GM19023 (cell line): ENCODE data around the gene MAPKAPK3.

Source experiments
- ATAC-seq: cut with Tn5 transposase; IDR thresholded peaks from one replicate; pipeline ENCODE4 v1.9.1; 2021; ENCODE audit warnings: mild to moderate bottlenecking, moderate library complexity; ENCODE audit not compliant: unreplicated experiment

The MAPKAPK3 gene

DNA sequence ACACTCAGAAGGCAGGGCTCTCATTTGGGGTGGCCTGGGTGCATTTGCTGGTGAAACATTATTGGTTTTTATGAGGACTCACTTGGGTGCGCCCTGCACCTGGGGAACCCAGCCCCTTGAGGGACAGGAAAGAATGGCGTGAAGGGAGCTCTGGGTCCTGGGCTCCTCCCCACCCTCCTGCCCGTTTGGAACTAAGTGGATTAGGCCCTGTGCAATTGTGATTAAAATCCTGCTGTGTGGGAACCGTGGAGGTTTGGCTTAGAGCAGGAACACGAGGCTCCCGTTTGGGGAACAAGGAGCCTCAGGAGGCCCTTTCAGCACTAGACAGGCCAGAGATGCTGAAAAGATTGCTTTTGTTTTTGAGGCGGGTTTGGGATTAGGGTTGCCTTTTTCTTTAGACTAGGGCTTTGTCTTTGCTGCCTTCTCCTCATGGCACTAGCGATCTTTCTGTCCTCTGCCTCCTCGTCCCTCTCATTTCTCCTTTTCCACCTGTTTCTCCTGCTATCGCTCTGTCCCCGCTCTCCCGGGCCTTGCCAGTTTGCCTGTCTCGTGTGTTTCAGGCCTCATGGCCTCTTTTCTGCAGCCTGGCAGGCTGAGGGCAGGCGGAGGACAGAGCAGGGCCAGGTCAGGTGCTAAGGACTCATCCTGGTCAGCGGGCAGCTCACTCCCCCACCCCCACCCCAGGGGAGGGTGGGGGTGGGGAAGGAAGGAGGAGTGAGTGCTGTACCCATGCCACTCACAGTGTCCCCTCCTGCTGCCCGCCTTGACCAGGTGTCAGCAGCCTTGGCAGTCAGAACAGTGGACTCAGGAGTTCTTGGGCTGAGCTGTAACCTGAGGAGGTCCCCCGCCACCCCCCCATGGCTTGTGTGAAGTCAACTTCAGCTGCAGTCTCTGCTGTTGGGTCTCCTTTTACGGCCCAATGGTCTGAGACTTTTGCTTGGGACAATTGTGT lies 8.6 kb downstream of the MAPKAPK3 start:
- no peak for ATAC-seq

DNA sequence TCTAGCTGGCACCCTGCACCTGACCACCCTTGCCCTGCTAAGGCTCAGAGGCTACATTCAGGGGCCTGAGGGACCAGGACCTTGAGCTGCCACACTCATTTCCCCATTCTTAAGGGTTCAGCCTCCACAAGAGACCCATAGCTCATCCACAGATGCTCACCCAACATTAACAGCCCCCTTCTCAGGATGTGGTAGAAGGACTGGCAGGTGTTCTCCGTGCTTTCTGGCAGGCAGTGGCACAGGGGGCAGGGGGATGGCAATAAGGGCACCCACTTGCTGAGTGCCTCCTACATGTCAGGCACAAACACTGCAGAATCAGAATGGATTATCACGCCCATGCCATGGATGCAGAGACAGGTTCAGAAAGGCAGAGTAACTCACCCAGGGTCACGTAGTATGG lies 9.4 kb downstream of the MAPKAPK3 start:
- ATAC-seq = no peak

DNA sequence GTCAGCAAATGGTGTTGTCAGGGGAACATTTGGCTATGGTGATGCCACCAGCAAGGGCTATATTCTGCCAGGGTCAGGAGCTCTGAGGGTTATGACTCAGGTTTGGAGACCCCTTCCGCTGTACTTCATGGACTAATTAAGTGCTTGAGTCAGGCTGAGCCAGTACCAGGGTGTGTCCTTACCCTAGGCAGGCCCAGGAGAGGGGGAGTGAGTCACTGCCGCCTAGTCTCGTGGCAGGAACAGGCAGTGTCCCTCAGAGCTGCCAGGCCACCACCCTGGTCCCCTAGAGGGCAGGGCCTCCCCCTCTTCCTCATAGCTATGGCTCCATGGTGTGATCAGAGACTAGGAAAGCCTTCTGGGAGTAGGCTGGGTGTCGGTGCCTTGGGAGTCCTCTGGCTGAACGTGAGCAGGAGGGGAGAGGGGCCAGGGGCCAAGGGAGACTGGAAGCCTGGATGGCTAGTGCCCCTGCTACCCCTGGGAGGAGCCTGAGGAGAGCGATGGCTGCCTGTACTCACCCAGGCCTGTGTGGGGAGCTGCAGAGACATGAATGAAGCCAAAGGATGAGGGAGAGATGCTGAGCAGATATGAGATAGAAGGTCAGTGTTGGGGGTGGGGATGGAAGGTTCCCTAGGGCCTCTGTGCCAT lies 10.6 kb downstream of the MAPKAPK3 start:
- no peak for ATAC-seq

DNA sequence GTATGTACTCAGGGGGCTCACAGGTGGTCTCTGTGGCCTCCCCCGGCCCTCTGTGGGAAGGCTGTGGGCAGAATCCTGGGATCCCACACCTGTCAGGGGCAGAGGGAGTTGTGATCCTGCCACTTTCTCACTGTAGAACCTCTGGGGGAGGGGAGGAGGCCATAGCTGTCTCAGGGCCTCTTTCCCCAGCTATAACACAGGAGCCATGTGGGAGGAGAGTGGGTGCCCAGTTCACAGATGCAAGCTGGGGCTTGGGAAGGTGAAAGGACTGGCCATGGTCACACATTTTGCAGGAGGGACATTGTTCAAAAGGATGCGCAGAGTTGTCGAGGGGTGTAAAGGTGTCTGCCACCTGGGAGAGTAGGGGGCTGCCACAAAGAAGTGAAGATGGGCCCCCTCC lies 11.7 kb downstream of the MAPKAPK3 start:
- no peak for ATAC-seq

DNA sequence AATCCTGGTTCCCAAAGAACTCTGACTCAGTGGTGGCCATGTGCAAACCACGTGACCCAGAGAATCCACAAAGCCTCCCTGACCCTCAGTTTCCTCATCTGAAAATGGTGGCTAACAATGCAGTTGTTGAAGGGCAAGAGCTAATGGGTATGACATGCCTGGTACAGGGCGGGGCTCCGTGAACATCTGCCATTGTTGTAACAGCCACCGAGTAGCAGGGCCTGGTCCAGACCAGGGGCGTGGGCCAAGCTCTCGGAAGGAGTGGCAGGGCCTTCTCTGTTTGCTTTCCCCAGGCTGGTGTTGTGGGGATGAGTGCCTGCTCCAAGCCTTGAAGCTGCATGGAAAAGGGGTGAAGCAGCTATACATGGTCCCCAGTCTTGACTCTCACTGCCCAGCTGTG lies 13.4 kb downstream of the MAPKAPK3 start:
- no peak for ATAC-seq

DNA sequence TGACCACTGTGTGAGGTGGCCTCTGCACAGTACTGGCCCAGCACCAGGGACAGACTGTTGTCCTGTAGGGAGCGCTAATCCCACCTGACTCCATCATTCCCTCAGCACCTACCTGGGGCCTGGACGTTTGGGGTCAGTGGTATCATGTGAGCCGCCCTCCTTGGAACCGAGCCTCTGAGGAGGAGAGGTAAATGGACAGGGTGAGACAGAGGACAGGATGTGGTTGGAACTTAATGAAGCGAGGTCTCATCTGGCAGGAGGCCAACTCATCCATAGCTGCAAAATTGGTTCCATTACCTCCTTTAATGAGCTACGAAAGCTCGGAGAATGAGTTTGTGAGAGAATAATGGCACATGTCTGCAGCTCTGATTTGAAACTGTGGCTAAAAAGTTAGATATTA lies 13.9 kb downstream of the MAPKAPK3 start:
- ATAC-seq = no peak

DNA sequence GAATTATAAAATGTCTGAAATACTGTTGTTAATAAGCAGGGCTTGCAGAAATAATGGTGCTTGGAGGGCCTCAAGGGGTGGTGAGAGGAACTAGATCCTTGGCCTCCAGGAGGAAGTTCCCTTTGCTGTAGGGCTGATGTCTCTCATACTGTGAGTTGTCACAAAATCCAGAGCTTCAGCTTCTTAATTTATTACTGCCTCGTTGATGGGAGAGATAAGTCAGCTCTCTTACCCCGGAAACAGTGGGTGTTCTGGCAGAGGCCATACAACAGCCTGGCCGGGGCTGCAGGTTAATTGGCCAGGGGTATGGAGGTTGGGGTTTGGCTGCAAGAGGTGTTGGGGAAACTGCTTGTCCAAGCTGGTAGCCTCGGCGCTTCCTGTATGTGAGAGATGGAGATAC lies 15.5 kb downstream of the MAPKAPK3 start:
- ATAC-seq = no peak

DNA sequence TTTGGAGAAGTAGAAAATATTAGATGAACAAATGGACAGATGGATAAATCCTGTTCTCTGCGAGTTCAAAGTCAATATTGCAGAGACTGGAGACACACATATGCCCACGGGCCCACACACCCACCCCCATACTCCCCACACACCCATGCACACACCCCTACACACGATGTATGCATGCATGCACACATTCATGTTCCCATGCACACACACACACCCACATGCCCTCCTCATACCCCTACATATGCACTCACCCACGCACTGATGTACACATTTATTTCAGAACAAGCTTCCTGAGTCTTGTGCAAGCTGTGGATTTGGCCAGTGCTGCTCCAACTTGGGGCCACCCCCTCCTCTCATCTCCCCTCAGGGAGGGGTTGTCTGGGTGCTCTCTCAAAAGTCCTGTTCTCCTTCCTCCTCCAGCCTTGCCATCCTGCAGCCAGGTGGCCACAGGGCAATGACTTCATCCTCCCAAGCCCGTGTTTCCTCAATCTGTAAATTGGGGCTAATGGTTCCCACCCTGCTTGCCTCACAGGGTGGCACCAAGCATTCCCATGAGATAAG lies 16.4 kb downstream of the MAPKAPK3 start:
- no peak for ATAC-seq

DNA sequence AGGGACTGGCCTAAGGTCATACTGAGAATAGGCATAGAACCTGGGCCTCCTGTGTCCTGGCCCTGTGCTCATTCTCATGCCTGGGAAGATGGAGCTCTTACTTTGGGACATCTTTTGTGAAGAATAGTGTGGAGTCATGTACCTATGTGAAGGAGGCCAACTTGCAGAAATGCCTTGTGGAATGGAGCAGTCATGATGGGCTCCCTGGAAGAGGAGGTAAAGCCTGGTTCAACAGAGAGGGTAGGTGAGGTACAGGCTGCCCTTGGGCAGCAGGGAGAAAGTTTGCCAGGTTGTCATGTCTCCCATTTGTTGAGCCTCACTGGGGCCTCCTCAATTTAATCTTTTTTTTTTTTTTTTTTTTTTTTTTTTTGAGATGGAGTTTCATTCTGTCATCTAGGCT lies 18.1 kb downstream of the MAPKAPK3 start:
- ATAC-seq = no peak

DNA sequence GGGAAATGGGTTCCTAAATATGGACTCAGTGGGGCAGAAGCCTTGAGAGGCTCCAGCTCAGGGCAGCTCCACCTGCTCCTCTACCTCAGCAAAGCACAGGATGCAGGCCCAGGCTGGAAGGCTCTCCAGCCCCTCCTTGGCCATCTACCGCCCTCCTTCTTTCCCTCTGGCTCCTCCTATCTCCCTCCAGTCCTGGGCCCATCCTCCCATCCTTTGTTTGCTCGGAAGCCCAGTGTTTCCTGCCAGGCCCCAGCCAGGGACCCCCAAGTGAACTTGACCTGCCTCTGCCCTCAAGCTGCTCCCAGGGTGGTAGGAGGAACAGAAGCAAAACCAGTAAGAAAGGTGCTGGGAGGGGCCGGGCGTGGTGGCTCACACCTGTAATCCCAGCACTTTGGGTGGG lies 20.1 kb downstream of the MAPKAPK3 start:
- no peak for ATAC-seq

DNA sequence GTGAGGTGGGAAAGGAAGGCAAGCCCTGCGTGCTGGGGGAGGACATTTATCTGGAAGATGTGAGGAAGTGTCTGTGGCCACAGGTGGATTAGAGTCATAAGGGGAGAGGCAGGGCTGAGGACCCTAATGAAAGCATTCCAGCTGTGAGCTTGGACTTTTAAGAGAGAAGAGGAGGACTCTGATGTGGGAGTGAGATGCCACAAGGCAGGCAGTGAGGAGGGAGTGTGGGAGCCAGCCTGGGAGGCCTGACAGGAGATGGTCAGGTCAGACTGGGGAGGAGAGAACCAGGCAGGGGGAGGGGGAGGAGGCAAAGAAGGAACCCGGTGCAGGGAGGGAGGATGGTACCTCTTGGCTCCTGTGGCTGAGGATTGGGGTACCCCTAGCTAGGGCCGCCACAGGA lies 21.0 kb downstream of the MAPKAPK3 start:
- ATAC-seq = no peak

DNA sequence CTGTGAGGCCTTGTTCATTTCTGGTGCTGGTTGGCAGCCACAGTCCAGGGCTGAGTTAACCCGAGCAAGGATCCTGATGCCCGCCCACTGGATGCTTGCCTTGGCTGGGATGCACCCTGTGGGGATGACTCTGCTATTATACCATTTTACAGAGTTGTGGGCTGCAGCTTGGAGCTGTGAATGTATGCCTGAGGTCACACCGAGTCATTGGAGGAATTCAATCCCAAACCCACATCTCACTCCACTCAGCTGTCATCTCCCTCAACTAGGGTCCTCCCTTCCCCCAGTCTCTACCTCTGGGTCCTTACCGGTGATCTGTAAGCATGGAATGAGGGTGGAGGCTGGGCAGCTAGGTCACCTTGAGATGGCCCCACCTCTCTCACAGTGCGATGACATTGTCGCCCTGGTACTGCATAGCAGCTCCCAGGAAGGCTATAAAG lies 22.1 kb downstream of the MAPKAPK3 start:
- ATAC-seq = no peak

DNA sequence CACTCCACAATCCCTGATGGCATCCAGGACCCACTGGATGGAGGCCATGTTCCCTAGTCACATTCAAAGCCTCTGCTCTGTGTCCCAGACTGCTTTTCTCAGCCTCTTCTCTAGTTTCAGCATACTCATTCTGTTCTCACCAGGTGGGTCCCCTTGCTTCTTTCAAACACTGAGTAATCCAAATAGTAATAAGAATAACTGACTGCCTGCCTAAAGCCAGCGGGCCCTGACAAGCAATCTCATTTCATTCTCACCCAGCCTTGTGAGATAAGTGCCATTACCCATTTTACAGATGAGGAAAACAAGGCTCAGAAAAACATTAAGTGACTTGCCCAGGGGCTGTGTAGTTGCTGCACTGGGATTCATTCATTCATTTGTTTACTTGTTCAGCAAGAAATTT lies 25.4 kb downstream of the MAPKAPK3 start:
- ATAC-seq = no peak

DNA sequence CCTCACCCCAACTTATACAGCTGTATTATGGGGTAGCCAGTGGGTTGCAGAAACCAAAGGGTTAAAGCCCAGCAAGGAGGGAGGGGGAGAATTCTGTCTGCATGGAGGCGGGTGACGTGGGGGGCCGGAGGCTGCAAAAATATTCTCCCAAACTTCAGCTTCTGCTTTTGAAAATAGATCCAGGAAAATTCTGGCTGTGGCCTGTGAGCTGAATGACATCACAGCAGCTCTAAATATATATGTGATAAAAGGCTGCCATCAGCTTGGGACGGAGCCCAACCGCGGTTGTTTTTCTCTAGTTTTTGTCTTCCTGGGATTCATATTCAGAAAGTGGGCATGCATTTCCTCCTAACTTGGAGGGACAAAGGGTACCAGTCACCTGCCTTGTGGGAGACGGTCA lies 27.6 kb downstream of the MAPKAPK3 start:
- no peak for ATAC-seq

DNA sequence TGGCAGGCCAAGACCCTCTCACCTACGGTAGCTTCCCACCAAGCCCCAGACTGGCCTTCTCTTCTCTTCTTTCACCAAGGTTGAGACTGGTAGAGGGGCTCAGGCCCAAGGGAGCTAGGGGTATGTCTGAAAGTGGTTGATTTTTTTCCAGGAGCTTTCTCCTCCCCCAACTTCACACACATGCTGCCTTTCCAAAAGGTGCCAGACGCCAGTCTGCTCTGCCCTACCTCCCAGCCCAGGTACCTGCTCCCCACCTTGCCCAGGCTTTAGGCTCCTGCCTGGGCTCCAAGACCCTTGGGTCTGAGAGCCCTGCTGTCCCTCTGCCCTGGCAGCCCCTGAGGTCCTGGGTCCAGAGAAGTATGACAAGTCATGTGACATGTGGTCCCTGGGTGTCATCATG lies 28.4 kb downstream of the MAPKAPK3 start:
- ATAC-seq = no peak

DNA sequence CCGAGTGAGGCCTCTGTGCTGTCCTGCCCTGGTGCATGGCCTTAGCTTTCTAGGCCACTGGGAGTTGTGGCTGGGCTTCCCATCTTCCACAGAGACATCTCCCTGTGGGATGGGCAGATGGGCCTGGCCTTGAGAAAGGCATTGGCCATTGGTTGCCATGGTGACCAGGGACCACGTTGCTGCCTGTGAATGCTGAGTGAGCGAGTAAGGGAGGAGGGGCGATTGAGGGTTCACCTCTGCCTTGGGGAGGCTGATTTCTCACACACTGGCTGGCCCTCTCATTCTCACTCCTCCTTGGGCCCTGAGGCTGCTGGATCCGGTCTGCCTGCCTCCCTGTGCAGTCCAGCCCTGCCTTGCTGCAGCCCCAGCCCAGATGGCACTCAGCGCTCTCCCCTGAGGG lies 31.4 kb downstream of the MAPKAPK3 start:
- ATAC-seq = no peak

DNA sequence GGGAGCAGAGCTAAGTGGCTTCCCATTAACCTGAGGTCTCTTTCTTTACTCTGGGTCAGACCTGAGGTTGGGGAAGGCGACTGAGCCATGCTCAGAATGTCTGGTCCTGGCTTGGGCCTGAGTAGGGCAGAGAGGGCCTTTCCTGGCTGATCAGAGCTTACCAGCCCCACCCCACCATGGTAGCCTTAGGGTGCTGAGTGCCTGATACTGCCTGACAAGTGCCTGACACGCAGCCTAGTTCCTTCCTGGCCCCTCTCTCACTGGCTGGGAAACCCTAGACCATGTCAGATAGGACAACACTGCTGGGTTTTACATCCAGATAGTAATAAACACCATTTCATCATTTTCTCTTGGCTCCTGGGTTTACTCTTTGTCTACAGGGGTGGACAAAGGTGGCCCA lies 32.0 kb downstream of the MAPKAPK3 start:
- ATAC-seq = no peak

DNA sequence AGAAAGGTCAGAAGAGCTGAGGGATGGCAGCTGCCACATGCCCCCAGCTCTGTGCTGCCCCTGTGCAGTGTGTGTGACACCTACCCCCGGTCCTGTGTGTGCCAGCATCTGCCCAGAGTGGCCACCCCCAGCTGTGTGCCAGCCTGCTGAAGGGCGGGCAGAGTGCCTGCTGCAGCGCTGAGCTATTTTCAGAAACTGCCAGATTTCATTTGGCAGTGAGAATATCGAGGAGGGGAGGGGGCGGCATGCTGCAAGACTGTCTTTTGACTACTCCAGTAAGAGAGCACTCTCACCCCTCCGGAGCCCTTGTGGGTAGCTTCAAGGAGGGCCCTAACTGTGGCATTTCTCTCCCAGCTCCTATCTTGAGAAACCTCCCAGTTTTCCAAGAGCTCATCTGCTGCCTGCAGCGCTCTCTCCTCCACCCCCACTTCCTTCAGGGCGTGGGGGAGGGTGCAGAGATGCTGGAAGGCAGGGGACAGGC lies 32.5 kb downstream of the MAPKAPK3 start:
- ATAC-seq = no peak

DNA sequence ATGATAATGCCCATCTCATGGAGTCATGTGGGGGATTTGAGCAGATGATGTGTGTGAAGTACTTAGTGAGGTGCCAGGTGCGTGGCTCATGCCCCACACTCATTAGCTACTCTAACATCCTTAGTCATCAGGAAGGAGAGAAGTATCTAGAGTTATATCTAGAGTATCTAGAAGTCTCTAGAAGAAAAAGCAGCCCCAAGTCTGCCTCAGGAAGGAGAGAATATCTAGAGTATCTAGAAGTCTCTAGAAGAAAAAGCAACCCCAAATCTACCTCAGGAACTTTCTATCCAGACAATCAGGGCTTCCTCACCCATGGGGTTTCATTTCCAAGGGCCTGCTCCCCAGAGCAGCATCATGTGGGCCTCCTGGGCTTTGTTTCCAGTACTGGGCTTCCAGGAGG lies 33.1 kb downstream of the MAPKAPK3 start:
- no peak for ATAC-seq

DNA sequence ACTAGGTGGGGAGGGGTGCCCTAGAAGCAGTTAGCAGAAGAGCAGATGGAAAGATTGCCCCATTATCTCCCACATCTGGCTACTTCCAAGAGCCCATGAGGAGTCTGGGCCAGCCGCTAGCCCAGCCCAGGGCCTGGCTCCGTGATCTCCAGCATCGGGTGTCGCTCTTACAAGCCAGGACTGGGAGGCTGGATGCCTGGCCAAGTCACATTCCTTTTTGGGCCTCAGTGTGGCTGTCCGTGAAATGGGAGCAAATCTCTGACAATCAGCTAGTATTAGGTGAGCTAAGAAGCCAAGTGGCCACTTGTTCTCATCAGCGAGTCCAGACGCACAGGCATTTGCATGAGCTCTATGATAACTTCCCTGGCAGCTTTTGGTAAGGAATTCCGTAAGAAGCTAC lies 34.5 kb downstream of the MAPKAPK3 start:
- no peak for ATAC-seq

DNA sequence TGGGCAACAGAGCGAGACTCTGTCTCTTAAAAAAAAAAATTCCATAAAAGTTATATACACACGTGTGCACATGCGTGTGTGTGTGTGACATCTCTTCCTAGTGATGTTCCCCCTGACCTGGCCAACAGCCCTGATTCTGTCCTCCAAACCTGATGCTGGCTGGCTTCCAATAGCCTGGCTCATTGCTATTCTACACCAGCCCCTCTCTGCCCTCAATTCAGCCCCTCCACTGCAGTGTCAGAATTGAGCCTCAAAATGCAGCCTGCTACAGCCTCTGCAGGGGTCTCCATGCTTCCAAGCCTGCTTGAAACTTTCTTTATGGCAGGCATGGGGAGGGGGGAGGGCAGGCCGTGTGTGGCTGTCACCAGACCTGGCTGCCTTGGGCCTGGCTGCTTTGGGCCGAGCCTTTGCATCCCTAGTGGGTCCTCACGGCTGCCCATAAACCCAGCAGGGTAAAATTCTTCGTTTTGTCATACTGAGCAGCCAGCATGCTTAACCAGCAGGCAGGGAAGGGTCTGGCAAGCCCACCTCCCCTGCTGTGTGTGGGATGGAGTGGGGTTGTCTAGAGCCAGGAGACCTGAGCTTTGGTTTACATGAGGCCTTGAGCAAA lies 35.1 kb downstream of the MAPKAPK3 start:
- no peak for ATAC-seq
